Uterine smooth muscle cell (primary cell): ENCODE results near the gene ZAP70. TPM values are rescaled to one million over a fixed set of nuclear protein-coding genes. Genes with fewer than 3 reads are reported as not detected.

Source experiments
- total RNA-seq: library from RNA; depleted of rRNA; stranded (reverse); fragments of >200 nt; gene quantifications from 2 replicates; pipeline ENCODE4 v1.2.3, GENCODE V29; 2014

Gene ZAP70
- total RNA-seq: 0.12 TPM in 1 of 2 replicates, not detected in the other

DNA sequence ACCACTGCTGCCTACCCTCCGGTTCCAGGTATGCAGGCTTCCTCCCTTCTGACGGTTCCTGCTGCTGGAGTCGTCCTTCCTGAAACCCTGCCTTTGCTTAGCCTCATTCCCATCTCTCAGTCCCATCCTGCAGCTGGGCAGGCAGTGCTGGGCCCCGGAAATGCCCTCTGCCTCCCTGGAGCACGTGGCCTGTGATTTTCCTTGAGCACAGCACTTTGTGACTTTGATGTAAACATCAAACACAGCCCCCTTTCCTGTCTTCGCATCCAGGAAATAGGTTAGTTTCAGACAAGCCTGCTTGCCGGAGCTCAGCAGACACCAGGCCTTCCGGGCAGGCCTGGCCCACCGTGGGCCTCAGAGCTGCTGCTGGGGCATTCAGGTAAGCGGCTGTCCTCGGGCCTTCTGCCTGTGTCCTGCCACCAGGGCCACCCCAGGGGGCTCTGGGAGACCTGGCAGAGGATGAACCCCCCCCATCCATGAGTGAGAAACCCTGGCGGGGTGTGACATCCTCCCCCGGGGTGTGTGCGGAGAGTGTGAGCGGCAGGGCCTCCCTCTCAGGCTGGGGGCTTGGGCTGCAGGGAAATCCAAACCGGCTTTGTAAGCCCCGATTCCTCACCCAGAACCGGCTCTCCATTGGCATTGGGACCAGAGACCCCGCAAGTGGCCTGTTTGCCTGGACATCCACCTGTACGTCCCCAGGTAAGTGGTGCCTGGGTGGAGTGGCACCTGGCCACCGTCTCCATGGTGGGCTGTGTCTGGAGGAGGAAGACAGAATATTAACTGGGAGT, at the start of gene ZAP70:
Gene ZAP70, plus strand, starts transcription at position 281 of the 788 bp plus-strand sequence. CDS start 10,461 bp downstream, outside the sequence.

DNA sequence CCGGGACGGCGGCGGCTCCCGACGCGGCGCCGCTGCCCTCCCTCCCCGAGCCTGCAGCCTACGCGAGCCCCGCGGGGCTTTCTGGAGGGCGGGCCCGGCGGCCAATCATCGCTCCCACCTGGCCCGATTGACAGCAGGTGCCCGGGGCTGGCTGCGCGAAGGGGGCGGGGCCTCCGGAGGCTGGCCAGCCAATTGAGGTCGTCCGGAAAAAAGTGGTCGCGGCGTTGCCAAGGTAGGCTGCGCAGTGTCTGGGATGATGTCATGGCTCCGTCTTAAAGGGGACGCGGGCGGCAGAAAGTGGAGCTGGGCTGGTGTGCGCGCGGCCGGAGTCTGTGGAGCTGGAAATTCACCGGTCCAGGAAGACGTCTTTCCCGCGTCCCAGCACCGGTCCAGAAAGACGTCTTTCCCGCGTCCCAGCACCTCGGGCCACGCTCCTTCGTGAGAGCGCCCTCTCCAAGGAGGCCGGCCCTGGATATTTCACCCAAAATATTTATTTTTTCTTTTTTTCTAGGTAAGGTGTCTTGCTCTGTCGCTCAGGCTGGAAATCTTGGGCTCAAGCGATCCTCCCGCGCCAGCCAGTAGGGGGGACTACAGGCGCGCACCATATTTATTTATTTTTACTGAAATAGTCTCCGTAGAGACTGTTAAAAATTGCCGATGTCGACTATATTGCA, 49.3 kb upstream of the ZAP70 start, which contains the start of gene ACTR1B:
Gene ACTR1B, minus strand, starts transcription at position 83 of the 674 bp plus-strand sequence. CDS start 154 bp downstream, outside the sequence.

DNA sequence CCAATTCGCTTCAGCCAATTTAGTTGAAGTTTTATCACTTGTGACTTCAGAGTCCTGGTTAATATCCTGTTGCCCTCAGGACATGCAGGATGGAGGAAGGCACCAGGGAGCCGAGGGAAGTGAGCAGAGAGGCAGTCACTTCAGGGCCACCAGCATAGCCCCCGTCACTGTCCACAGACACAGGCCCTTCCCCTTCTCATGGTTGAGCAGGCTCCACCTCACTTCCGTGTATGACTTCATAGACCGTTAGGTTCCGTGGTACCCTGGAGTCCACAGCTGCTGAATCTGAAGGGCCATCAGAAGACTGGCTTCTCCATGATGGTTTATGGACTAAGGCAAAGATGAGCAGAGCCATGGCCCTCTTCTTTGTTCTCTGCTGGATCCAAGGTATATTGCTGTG, 43.9 kb upstream of the ZAP70 start, which contains the start of gene C2orf92:
Gene C2orf92, plus strand, starts transcription at position 266 of the 400 bp plus-strand sequence. Its CDS starts 76 bp downstream, at position 342.

Other genes with a start within 250 kb of the ZAP70 start
- 32.5 and 45.6 TPM in 2 replicates for gene ANKRD36B, start 123.7 kb upstream of the ZAP70 start, total RNA-seq
- gene COX5B, start 67.5 kb upstream of the ZAP70 start, total RNA-seq: 191 and 262 TPM in 2 replicates
- gene ACTR1B, start 49.5 kb upstream of the ZAP70 start, total RNA-seq: 84.1 and 93.2 TPM in 2 replicates
- 2.0 and 2.5 TPM in 2 replicates for gene C2orf92, start 43.9 kb upstream of the ZAP70 start, total RNA-seq